Fibroblast of peridontal ligament (primary cell): Measurements from ENCODE around the gene CATSPER3.
A peak's percentile ranks its signal among the peaks of the same experiment; 100 is the strongest.
"Not testable (repeated sequence)": the region's sequence is repeated elsewhere in the genome, so short reads cannot be mapped to it uniquely, and the experiment has no call there.

Experiments used
- DNase-seq: peaks from one replicate; pipeline ENCODE4 v3.0.0-alpha.2; 2010; ENCODE audit errors: extremely low read depth

The CATSPER3 gene

DNA sequence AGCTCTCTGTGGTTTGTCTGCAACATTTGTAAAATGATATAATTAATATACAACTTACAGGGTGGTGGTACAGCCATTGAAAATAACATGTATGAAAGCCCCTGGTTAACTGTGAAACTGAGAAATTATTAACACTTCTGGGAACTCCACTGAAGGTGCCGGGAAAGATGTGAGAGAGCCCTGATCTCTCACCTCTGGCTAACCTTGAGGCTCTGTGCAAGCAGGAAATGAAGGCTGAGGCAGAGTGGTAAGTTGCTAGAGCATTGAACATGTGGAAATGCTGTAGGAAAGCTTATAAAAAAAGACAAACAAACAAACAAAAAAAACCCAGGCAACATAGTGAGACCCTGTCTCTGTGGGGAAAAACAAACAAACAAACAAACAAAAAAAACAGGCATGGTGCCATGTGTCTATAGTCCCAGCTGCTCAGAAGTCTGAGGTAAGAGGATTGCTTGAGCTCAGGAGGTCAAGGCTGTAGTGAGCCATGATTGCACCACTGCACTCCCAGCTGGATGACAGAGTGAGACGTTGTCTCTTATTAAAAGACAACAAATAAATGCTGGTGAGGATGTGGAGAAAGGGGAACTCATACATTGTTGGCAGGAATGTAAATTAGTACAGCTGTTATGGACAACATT lies 7.5 kb downstream of the CATSPER3 start:
- no peak for DNase-seq

- no peak for DNase-seq
Observed at GRCh38 chr5:134975843-134976242, 8.1 kb downstream of the CATSPER3 start.

- DNase-seq: no peak
Observed at GRCh38 chr5:134976841-134977240, 9.1 kb downstream of the CATSPER3 start.

- no peak for DNase-seq
Observed at GRCh38 chr5:134979416-134979815, 11.7 kb downstream of the CATSPER3 start.

- DNase-seq: no peak
Observed at GRCh38 chr5:134982230-134982629, 14.5 kb downstream of the CATSPER3 start.

GRCh38 chr5:134989266-134989830 lies 21.6 kb downstream of the CATSPER3 start:
- DNase-seq: peak; percentile 64

- DNase-seq: not testable (repeated sequence)
Observed at GRCh38 chr5:134990183-134990582, 22.5 kb downstream of the CATSPER3 start.

- DNase-seq: no peak
Observed at GRCh38 chr5:134992148-134992547, 24.4 kb downstream of the CATSPER3 start.

GRCh38 chr5:134993161-134993560 lies 25.5 kb downstream of the CATSPER3 start:
- no peak for DNase-seq

DNA sequence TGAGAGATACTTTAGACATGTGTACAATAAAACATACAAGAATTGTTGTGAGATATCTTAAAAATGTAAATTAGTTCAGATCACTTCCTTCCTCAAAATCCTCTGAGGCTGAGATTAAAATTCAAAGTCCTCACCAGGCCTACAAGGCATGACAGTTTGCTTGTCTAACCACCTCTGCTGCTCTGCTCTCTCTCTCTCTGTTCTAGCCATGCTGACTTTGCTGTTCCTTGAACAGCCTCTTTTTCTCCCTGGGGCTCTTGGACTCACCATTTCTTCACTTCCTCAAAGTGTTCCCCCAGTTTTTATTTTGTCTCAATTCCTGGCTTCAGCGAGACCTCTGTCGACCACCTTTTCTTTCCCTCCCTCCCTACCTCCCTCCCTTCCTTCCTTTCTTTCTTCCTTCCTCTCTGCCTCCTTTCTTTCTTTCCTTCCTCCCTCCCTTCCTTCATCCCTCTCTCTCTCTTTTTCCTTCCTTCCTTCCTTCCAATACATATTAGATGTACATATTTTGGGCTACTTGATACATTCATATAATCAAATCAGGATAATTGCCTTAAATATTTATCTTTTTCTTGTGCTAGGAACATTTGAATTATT lies 27.0 kb downstream of the CATSPER3 start:
- DNase-seq: no peak

GRCh38 chr5:134995850-134996402 lies 28.2 kb downstream of the CATSPER3 start:
- DNase-seq: no peak

DNA sequence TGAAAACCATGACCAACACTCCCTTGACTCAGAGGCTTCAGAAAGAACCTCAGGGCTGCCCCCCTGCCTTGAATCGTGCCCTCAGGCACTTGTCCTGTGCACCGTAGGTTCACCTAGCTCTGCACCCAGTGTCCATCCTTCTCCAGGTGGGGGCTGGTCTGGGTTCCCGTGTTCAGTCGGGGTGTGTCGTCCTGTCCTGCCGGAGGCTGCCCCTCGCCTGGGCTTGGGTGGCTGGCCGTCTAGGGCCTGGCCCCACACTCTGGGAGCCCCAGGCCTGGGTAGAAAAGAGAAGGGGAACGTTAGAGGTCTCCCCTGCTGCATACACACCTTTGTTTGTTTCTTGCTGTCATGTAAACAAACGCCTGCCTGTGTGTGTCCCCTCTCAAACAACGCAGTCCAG lies 29.3 kb downstream of the CATSPER3 start:
- no peak for DNase-seq

DNA sequence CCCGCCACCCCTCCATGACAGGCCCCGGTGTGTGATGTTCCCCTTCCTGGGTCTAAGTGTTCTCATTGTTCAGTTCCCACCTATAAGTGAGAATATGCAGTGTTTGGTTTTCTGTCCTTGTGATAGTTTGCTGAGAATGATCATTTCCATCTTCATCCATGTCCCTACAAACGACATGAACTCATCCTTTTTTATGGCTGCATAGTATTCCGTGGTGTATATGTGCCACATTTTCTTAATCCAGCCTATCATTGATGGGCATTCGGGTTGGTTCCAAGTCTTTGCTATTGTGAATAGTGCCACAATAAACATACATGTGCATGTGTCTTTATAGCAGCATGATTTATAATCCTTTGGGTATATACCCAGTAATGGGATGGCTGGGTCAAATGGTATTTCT lies 30.4 kb downstream of the CATSPER3 start:
- not testable (repeated sequence) for DNase-seq

DNA sequence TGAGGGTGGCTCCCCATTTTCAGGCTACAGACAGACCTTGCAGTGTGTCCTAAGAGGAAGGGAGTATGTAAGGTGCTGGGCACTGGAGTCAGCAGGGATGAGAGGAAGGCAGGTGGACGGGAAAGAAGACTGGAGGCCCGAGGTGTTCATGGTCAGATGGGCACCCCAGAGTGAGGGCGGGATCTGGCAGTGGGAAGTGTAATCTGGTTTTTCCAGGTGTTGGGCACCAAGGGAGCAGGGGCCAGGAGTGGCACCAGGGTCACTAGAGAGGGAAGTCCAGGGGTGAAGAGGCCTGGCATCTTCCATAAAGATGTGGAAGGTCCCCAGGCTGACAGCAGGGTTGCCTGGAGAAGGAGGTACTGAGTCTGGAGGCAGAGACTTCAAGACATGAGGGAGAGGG lies 36.7 kb downstream of the CATSPER3 start:
- no peak for DNase-seq

GRCh38 chr5:135005076-135005475 lies 37.4 kb downstream of the CATSPER3 start:
- DNase-seq: no peak

DNA sequence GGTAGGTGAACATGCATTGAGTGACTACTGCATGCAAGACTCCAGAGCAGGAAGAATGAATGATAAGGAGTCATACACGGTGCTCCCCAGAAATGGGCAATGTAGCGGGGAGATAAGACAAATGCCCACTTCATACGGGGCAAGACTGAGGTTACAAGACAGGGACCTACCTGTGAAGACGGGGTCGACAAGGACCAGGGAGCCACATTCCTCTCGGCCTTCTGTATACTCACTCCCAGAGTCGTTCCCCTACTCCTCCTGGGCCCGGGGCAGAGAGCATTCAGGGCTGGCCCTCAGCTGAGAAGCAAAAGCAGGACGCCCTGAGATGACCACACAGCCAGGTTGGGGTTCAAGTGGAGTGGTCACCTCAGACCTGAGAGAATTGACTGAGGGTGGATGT lies 39.6 kb downstream of the CATSPER3 start:
- no peak for DNase-seq

DNA sequence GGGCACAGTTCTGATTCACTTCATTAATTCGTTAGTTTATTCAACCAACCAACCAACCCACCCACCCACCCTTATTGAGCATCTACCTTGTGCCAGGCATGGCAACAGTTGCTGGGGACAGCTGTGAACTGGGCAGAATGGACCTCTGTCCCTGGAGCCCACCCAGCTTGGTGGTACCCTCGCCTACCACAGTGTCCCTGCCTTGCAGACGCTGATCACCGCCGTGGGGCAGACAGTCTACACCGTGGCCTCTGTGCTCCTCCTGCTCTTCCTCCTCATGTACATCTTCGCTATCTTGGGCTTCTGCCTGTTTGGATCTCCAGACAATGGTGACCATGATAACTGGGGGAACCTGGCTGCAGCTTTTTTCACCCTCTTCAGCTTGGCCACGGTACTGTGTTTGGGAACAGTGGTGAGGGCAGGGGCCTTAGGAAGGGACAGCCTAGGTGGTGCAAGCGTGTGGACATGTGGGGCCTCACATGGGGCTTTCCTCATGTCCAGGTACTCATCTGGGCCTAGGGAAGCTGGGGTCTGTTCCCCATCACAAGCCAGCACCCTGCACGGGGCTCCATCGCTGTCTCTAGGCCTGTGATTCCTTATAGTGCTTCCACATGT lies 40.1 kb downstream of the CATSPER3 start:
- no peak for DNase-seq

DNA sequence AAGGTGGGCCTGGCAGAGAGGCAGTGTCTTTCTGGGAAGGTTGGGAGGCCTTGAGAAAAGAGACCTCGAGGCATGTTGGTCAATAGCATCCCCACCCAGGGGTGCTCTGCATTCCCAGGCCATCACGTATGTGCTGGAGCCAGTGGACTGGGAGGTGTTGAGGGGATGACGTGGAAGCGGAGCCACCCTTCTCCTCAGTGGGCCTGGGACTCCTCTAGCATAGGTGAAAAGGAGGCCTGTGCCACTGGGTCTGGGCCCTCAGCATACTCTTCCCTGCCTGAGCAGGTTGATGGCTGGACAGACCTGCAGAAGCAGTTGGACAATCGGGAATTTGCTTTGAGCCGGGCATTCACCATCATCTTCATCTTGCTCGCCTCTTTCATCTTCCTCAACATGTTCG lies 40.8 kb downstream of the CATSPER3 start:
- no peak for DNase-seq

- no peak for DNase-seq
Observed at GRCh38 chr5:135008981-135009735, 41.5 kb downstream of the CATSPER3 start.

DNA sequence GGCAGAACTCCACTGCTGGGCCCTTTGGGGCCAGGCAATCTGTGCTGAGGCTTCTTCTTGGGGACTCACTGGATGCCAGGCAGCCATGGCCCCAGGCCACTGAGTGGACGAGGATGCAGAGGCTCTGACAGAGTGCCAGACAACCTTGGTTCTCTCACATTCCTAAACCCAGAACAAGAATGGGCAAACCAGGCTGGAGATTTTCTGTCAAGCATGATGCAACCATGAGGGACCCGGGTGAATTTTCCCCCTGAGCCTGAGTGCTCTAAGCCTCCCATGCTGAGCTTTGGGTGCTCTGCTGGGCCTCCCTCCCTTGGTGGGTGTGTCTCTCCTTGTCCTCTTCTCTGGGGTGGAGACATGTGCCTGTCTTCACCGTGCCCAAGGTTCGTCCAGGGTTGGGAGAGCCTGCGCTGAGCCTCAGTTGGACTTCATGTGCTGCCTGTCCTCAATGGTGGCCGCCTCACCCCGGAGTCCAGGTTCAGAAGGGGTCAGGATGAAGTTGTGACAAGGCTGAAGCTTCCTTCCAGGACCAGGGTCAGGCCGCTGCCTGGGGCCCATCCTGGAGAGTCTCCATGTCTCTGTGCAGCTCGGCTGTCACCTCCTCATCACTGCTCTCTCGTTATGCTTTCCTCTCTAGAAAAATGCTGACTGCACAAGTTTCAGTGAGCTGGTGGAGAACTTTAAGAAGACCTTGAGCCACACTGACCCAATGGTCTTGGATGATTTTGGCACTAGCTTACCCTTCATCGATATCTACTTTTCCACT lies 42.2 kb downstream of the CATSPER3 start:
- no peak for DNase-seq
